UCSD-AML1 (cell line): Measurements from ENCODE around the gene CUBN.

Source experiments
- DNase-seq: peaks from one replicate; lab custom pipeline; 2025; ENCODE audit not compliant: unreplicated experiment; lab: John Stamatoyannopoulos, UW

Gene CUBN

DNA sequence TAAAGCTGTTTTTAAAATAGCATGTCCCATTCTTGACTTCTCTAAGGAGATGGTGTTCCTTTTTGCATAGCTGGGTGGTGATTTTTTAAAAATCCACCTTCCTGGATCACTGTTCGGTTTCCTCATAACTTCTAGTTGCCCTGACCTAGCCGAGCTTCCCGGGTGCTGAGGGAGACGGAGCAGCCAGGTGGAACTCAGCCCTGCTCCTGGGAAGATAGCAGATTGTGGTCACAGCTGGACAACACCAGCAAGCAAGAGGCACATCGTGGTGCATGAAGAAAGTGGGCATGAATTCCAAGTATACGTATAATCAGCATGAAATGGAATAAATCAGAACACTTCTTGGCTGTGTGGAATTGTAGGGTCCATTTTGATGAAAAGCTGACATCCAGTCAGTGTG is 238.9 kb downstream of the CUBN start:
- no peak for DNase-seq

DNA sequence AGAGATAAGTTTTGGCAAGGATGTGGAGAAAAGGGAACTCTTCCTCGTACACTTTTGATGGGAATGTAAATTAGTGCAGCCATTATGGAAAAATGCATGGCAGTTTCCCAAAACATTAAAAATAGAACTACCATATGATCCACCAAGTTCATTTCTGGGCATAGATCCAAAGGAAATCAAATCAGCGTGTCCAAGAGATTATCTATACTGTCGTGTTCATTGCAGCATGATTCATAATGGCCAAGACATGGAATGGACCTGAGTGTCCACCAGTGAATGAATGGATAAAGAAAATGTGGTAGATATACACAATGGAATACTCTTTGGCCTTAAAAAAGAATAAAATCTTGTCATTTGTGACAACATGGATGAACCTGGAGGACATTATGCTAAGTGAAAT is 242.0 kb downstream of the CUBN start:
- no peak for DNase-seq

GRCh38 chr10:16886031-16886430 is 243.6 kb downstream of the CUBN start:
- no peak for DNase-seq

DNA sequence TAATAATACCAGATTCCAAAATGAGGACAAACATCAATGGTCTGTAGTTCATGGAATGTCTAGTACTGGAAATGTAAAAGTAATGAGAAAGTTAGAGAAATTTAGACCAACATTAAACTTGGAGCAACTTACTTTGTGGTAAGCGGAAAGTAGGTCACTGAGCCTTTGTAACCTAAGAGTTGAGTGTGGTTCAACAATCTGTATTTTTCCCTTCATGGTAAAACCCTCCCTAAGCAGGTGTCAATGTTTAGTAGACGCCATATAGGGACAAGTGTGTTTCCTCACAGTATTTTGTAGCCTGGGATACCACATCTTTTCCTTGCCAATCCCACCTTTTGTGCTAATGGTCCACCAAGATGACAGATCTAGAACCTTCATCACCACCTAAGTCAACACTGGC is 245.1 kb downstream of the CUBN start:
- no peak for DNase-seq

DNA sequence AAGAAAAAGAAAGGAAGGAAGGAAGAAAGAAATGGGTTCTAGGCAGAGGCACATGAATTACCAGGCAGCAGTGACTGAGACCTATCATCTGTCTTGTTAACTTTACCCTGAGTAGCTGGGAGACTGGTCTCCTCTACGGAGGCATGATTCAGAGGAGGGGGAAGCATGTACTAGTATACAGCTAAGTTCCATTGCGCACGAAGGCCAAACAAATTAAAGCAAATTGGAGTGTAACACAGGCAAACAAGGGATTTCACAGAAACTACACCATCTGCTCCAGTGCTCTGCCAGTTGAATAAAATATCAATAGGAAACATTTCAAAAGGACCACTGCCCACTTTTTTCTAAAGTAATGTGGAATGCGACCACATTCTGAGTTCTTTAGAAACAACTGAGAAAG is 246.5 kb downstream of the CUBN start:
- DNase-seq: no peak

- DNase-seq: no peak
These were observed 259.3 kb downstream of the CUBN start for GRCh38 chr10:16870331-16870730.

DNA sequence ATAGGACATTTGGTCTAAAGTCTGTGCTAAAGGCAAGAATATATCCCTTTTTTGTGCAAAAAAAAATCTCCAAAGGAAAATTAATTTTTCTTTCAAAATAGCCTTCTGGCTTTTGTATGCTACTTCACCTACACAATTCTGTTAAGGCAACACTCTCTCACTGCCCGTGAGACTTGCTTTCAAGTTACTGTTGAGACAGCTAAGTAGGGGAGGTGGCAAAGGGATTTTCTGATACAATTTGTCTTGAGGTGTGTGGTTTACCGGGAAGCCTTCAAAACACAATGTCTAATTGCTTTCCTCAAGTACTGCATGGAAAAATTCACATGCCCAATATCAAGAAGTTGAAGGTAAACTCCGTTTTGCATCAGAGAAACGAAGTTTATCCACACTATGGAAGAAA is 261.6 kb downstream of the CUBN start:
- no peak for DNase-seq

GRCh38 chr10:16867556-16867955 is 262.1 kb downstream of the CUBN start:
- DNase-seq: no peak

DNA sequence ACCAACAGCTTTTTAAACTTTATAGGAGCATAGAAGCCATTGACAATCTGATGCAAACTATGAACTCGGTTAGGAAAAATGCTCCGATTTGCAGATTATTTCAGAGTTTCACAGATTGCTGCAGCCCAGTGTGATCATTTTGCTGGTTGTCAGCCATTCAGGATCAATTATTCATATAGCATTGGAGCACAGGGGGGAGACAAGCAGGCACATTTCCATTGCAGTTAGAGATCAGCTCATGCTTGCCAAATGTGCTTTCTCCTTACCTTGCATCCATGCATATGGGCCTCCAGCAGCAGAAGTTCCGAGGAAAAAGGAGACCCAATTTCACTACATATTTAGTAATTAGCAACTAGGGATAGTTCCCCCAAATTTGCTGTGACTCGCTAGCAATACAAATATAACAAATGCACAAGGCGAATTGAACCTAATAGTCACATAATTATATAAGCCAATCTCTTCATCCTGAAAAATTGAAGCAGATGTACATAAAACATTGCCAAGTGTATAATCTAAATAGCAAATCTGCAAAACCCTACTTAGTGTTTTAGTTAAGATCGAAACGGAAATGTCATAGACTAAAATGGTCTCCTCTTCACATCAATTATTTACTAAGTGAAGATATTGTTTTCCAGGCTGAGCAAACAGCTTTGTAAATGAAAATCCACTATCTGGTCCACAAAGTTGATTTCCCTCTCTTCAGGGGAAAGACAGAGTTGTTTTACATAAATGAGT is 262.9 kb downstream of the CUBN start:
- no peak for DNase-seq

DNA sequence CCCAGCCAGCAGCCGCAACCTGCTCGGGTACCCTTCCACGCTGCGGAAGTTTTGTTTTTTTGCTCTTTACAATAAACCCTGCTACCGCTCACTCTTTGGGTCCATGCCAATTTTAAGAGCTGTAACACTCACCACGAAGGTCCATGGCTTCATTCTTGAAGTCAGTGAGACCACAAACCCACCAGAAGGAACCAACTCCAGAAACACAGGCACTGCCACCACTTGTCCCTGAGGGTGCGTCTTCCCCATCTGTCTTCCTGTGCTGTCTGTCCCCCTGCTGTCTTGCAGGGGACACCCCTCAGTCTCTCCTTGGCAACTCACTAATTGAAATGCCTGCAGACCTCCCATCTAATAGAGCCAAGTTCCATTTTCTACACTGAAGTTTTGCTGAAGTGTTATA is 263.8 kb downstream of the CUBN start:
- no peak for DNase-seq

GRCh38 chr10:16863766-16864165 is 265.8 kb downstream of the CUBN start:
- no peak for DNase-seq

DNA sequence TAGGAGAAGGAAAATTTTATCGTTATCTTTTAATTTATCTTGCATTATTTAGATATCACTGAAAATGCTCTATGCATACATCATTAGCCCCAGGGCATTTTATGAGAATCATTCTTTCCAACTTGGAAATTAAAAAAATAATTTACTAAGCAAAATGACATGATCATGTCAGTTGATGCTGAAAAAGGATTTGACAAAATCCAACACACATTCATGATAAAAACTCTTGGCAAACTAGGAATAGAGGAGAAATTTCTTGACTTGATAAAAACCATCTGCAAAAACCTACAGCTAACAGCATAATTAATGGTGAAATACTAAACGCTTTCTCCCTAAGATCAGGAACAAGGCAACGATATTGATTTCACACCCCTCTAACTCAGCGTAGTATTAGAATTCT is 272.2 kb downstream of the CUBN start:
- no peak for DNase-seq

DNA sequence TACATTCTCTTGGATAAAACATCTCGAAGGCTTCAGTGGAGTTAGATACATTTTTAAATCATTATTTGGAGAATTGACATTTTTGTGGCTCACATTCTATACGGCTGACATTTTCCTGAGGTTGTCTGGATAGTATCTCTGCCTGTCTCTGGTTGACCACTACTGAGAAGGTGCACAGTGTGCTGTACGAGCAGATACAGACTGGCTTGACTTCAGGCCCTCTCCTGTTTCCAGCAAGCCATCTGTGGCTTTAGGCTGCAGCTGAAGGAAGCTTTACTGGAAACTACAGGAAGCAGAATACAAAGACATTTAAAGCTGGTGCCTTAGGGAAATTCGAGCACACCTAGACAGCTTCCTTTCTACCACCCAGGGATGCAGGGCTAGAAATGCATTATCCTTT is 273.0 kb downstream of the CUBN start:
- no peak for DNase-seq

DNA sequence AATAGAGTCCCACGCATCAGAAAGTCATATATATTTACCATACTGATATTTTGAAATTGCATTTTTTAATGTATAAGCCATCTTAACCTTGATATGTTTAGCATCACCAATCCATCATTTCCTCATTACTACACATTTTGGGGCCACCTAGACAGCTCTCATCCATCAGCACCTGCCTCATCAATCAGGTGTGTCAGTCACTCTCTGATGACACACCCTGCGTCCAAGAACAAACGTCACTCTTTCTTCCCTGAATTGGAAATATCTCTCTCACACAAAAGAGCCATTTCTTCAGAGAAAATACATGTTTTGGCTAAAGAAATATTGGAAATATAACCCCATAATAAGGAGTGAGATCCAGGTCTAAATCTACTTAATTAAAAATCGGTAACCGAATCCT is 273.5 kb downstream of the CUBN start:
- DNase-seq: no peak

GRCh38 chr10:16854623-16855022 is 275.0 kb downstream of the CUBN start:
- no peak for DNase-seq

GRCh38 chr10:16853809-16854208 is 275.8 kb downstream of the CUBN start:
- DNase-seq: no peak

- no peak for DNase-seq
These were observed 276.4 kb downstream of the CUBN start for GRCh38 chr10:16853201-16853600.

DNA sequence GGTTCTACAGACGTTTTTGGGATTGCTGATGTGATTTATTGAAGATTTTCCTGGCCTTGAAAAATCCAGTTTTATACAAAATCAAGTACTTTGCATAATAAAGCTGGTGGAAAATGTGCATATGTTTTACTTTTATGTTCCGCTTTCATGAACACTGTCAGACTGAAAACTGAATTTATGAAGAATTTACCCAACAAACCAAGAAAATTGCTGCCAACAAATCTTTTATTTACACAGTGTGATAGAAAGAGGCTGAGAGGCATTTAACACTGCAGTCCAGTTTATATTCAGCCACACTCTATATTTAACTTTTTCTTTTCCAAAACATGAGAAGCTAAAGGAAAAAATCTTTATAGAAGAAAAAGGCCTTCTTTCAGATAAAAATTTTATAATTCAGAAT is 277.0 kb downstream of the CUBN start:
- DNase-seq: no peak

DNA sequence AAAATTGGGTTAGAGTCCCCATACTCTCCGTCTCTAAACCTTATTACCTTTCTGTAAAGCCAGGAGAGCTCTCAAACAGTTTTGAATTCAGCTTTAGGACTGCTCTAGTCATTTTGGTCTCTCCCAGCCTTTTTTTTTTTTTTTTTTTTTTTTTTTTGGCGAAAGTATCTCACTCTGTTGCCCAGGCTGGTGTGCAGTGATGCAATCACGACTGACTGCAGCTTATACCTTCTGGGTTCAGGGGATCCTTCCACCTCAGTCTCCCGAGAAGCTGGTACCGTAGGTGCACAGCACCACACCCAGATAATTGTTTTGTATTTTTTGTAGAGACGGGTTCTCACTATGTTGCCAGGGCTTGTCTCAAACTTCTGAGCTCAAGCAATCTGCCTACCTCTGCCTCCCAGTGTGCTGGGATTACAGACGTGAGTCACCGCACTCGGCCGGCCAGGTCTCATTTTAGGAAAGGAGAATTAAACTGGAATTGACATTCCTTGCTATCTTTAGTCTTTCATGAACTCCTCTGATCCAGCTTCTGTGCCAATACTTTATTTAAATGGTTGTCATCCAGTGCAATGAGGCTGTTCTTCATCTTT is 281.0 kb downstream of the CUBN start:
- DNase-seq: no peak

DNA sequence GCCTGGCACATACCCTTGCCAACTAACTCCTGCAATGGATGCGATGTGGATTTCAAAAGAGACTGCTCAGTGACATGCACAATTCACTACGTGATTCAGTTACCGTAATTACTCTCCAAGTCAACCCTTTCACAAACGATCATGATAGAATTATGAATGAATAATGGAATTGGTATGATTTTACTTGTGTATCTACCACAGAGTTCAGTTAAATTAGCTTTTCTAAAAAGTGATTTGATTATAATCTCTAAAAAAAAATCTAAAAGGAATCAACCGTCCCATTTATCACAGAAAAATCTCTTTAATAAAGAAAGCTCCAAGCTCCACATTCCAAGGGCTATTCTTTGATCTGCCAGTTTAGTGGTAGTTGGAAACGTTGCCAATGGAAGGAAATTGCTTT is 282.0 kb downstream of the CUBN start:
- no peak for DNase-seq

GRCh38 chr10:16845248-16845647 is 284.4 kb downstream of the CUBN start:
- DNase-seq: no peak

GRCh38 chr10:16843252-16843870 is 286.2 kb downstream of the CUBN start:
- DNase-seq: no peak

GRCh38 chr10:16835228-16835627 is 294.4 kb downstream of the CUBN start:
- no peak for DNase-seq
